NCI-H2171 treated with DMSO at 0.1 percent for 48 hours (cell line): ENCODE results near the gene IGLON5.

Experiments used
- DNase-seq: peaks from one replicate; lab custom pipeline; 2025; lab: John Stamatoyannopoulos, UW

IGLON5 gene

GRCh38 chr19:51339313-51339686 is 27.9 kb downstream of the IGLON5 start:
- DNase-seq = no peak

- DNase-seq = peak; percentile 67
Observed at GRCh38 chr19:51339687-51340656, 28.5 kb downstream of the IGLON5 start.

GRCh38 chr19:51341066-51341465 is 29.6 kb downstream of the IGLON5 start:
- DNase-seq = no peak

- no peak for DNase-seq
Observed at GRCh38 chr19:51341976-51342580, 30.6 kb downstream of the IGLON5 start, which contains the start of gene VSIG10L. Gene VSIG10L, minus strand, starts transcription at chr19:51342139. Its CDS starts 15 bp downstream, at chr19:51342124.

- DNase-seq = no peak
Observed at GRCh38 chr19:51342631-51343569, 31.5 kb downstream of the IGLON5 start.

GRCh38 chr19:51345076-51345620 is 33.7 kb downstream of the IGLON5 start:
- DNase-seq = no peak

GRCh38 chr19:51346742-51347141 is 35.3 kb downstream of the IGLON5 start:
- DNase-seq = no peak

- DNase-seq = no peak
Observed at GRCh38 chr19:51347209-51347928, 35.9 kb downstream of the IGLON5 start.

GRCh38 chr19:51351266-51351990 is 40.0 kb downstream of the IGLON5 start:
- no peak for DNase-seq

GRCh38 chr19:51352783-51353360 is 41.4 kb downstream of the IGLON5 start:
- no peak for DNase-seq

GRCh38 chr19:51354103-51354741 is 42.8 kb downstream of the IGLON5 start:
- no peak for DNase-seq

GRCh38 chr19:51354742-51355148 is 43.3 kb downstream of the IGLON5 start:
- DNase-seq = no peak

- no peak for DNase-seq
Observed at GRCh38 chr19:51356159-51356801, 44.8 kb downstream of the IGLON5 start.

GRCh38 chr19:51357952-51358351 is 46.5 kb downstream of the IGLON5 start:
- DNase-seq = no peak

- no peak for DNase-seq
Observed at GRCh38 chr19:51359294-51359693, 47.9 kb downstream of the IGLON5 start.

GRCh38 chr19:51361239-51361638 is 49.8 kb downstream of the IGLON5 start:
- no peak for DNase-seq

- no peak for DNase-seq
Observed at GRCh38 chr19:51364200-51365106, 53.0 kb downstream of the IGLON5 start.
